H1 (cell line): ENCODE data around the gene PLSCR1. TPM values are rescaled to one million over a fixed set of nuclear protein-coding genes. Genes with fewer than 3 reads are reported as not detected.

Experiments used
- CTCF ChIA-PET: fragments of 300-600 bp; sonication (Branson Sonifier 250); formaldehyde crosslinking; loops from one replicate; lab custom pipeline; 2021; ENCODE audit not compliant: partially characterized antibody; lab: Charles Lee
- POLR2A ChIA-PET: fragments of 300-600 bp; sonication (Branson Sonifier 250); formaldehyde crosslinking; loops from one replicate; lab custom pipeline; 2021; ENCODE audit warnings: inconsistent platforms; ENCODE audit not compliant: partially characterized antibody; lab: Charles Lee
- DNase-seq, 2 experiments: peaks; one replicate each; pipeline versions ENCODE4 v3.0.0 to v3.0.0-alpha.2; 2010 to 2022; ENCODE audit warnings: low spot score in 2 of 2, low read depth in 1 of 2, mixed read lengths in 1 of 2
- FAIRE-seq: peaks from 2 replicates; lab custom pipeline; 2011; peaks lifted over from hg19 to GRCh38; lab: Jason Lieb, UNC
- H2AFZ ChIP-seq: 2 replicates; pipeline ENCODE4 v1.8.1; 2012; ENCODE audit warnings: low read length, inconsistent platforms
- H2AK5ac ChIP-seq: 2 replicates; pipeline ENCODE4 v1.6.1; 2013; ENCODE audit warnings: low read depth, low read length
- H2BK120ac ChIP-seq: replicated peaks from 2 replicates; pipeline ENCODE3; 2013; ENCODE audit warnings: low read depth, low read length, inconsistent platforms
- H2BK12ac ChIP-seq: 2 replicates; pipeline ENCODE4 v1.6.1; 2013; ENCODE audit warnings: low read depth, low read length
- H2BK15ac ChIP-seq: 2 replicates; pipeline ENCODE4 v1.6.1; 2013; ENCODE audit warnings: low read length
- H2BK20ac ChIP-seq: 2 replicates; pipeline ENCODE4 v1.6.1; 2013; ENCODE audit warnings: low read length
- H2BK5ac ChIP-seq: 2 replicates; pipeline ENCODE4 v1.6.1; 2013; ENCODE audit warnings: low read depth, low read length
- H3K14ac ChIP-seq: 2 replicates; pipeline ENCODE4 v1.6.1; 2013; ENCODE audit warnings: inconsistent platforms; ENCODE audit not compliant: insufficient read length
- H3K18ac ChIP-seq: 2 replicates; pipeline ENCODE4 v1.6.1; 2013; ENCODE audit warnings: low read length; ENCODE audit errors: extremely low read depth
- H3K23ac ChIP-seq: 2 replicates; pipeline ENCODE4 v1.6.1; 2013; ENCODE audit warnings: inconsistent platforms; ENCODE audit not compliant: insufficient read length
- H3K23me2 ChIP-seq: 2 replicates; pipeline ENCODE4 v1.6.1; 2013; ENCODE audit warnings: low read depth, low read length
- H3K27ac ChIP-seq: 2 replicates; pipeline ENCODE4 v1.6.1; 2011; ENCODE audit warnings: low read depth, low read length, inconsistent platforms
- H3K27me3 ChIP-seq, 4 experiments: replicated peaks in 1 of 4; 1 replicate in 1 of 4; 2 replicates in 3 of 4; pipeline versions ENCODE4 v1.6.1 to v1.8.1; 2011 to 2013; ENCODE audit warnings: low read length in 3 of 4, mild to moderate bottlenecking in 3 of 4, inconsistent platforms in 2 of 4, mixed read lengths in 2 of 4, moderate library complexity in 1 of 4; ENCODE audit not compliant: control insufficient read depth in 3 of 4, insufficient read depth in 3 of 4; ENCODE audit errors: extremely low read depth in 1 of 4
- H3K36me3 ChIP-seq, 4 experiments: 2 replicates each; pipeline versions ENCODE4 v1.6.1 to v1.8.1; 2011 to 2013; ENCODE audit warnings: mild to moderate bottlenecking in 4 of 4, low read length in 3 of 4, moderate library complexity in 2 of 4, control low read depth in 1 of 4, inconsistent platforms in 1 of 4; ENCODE audit not compliant: insufficient read depth in 4 of 4, control insufficient read depth in 2 of 4
- H3K4ac ChIP-seq: replicated peaks from 2 replicates; pipeline ENCODE3; 2013; ENCODE audit warnings: low read length, low read depth, mixed read lengths, inconsistent platforms; ENCODE audit not compliant: insufficient read length
- H3K4me1 ChIP-seq, 4 experiments: replicated peaks in 1 of 4; 1 replicate in 1 of 4; 2 replicates in 3 of 4; pipeline versions ENCODE4 v1.6.1 to v1.8.1; 2011 to 2013; ENCODE audit warnings: low read length in 3 of 4, inconsistent platforms in 2 of 4, mixed read lengths in 1 of 4; ENCODE audit not compliant: insufficient read depth in 4 of 4, control insufficient read depth in 3 of 4
- H3K4me2 ChIP-seq, 2 experiments: 2 replicates each; pipeline versions ENCODE4 v1.6.1 to v1.8.1; 2011 to 2013; ENCODE audit warnings: low read depth in 2 of 2, low read length in 2 of 2, control low read depth in 1 of 2, inconsistent platforms in 1 of 2, mild to moderate bottlenecking in 1 of 2; ENCODE audit not compliant: insufficient read depth in 1 of 2
- H3K4me3 ChIP-seq, 4 experiments: fragments of 200-600, 300-600 bp in 1 of 4; sonication (generic), shearing (Covaris generic), sonication (Bioruptor Twin) in 1 of 4; 2 replicates each; pipeline versions ENCODE4 v1.5.1 to v1.8.1; 2011 to 2016; ENCODE audit warnings: low read length in 4 of 4, low read depth in 3 of 4, control low read depth in 2 of 4, inconsistent platforms in 2 of 4, mild to moderate bottlenecking in 2 of 4, mixed read lengths in 1 of 4, moderate library complexity in 1 of 4; ENCODE audit not compliant: insufficient read depth in 2 of 4; ENCODE audit errors: extremely low read depth in 1 of 4
- H3K56ac ChIP-seq: replicated peaks from 2 replicates; pipeline ENCODE3; 2013; ENCODE audit warnings: low read depth, mild to moderate bottlenecking, mixed read lengths, low read length, inconsistent platforms; ENCODE audit not compliant: insufficient read length
- H3K79me1 ChIP-seq: 2 replicates; pipeline ENCODE4 v1.6.1; 2013; ENCODE audit warnings: low read depth, low read length, control low read depth
- H3K79me2 ChIP-seq, 2 experiments: 2 replicates each; pipeline versions ENCODE4 v1.6.1 to v1.8.1; 2012 to 2013; ENCODE audit warnings: low read length in 2 of 2, mild to moderate bottlenecking in 2 of 2, inconsistent platforms in 1 of 2; ENCODE audit not compliant: insufficient read depth in 2 of 2, control insufficient read depth in 1 of 2
- H3K9ac ChIP-seq, 4 experiments: replicated peaks in 1 of 4; 1 replicate in 1 of 4; 2 replicates in 3 of 4; pipeline versions ENCODE4 v1.6.1 to v1.8.1; 2011 to 2013; ENCODE audit warnings: low read depth in 3 of 4, low read length in 3 of 4, control low read depth in 2 of 4, mild to moderate bottlenecking in 2 of 4, moderate library complexity in 2 of 4, inconsistent platforms in 1 of 4; ENCODE audit errors: extremely low read depth in 1 of 4
- H3K9me3 ChIP-seq, 2 experiments: 2 replicates each; pipeline versions ENCODE4 v1.6.1 to v1.8.1; 2012 to 2013; ENCODE audit warnings: mild to moderate bottlenecking in 2 of 2, moderate library complexity in 2 of 2, control low read depth in 1 of 2, inconsistent platforms in 1 of 2, low read depth in 1 of 2, low read length in 1 of 2, mixed read lengths in 1 of 2; ENCODE audit not compliant: insufficient read depth in 2 of 2
- H4K20me1 ChIP-seq, 2 experiments: replicated peaks in 1 of 2; 2 replicates each; pipeline versions ENCODE3 to v1.8.1; 2011 to 2013; ENCODE audit warnings: inconsistent platforms in 2 of 2, low read length in 2 of 2, mild to moderate bottlenecking in 1 of 2; ENCODE audit not compliant: insufficient read depth in 2 of 2, control insufficient read depth in 1 of 2
- H4K5ac ChIP-seq: 2 replicates; pipeline ENCODE4 v1.6.1; 2013; ENCODE audit warnings: low read length, low read depth, mixed read lengths, inconsistent platforms; ENCODE audit not compliant: insufficient read length
- H4K8ac ChIP-seq: 2 replicates; pipeline ENCODE4 v1.8.0; 2013; ENCODE audit warnings: mild to moderate bottlenecking, moderate library complexity, low read length, inconsistent platforms; ENCODE audit not compliant: insufficient read depth; ENCODE audit errors: extremely low read depth
- H4K91ac ChIP-seq: replicated peaks from 2 replicates; pipeline ENCODE3; 2013; ENCODE audit warnings: low read length, mixed read lengths, inconsistent platforms; ENCODE audit not compliant: insufficient read length
- ATF2 ChIP-seq: IDR thresholded peaks from 2 replicates; pipeline ENCODE4 v1.6.1; 2012; ENCODE audit warnings: low read length, inconsistent platforms
- ATF3 ChIP-seq: IDR thresholded peaks from 2 replicates; pipeline ENCODE4 v1.6.1; 2011; ENCODE audit warnings: low read depth, mild to moderate bottlenecking, low read length; ENCODE audit not compliant: insufficient read depth
- BCL11A ChIP-seq, 2 experiments: IDR thresholded peaks; one replicate each; pipeline ENCODE4 v1.6.1; 2011; ENCODE audit warnings: low read depth in 2 of 2, low read length in 2 of 2, mild to moderate bottlenecking in 2 of 2
- CHD2 ChIP-seq: IDR thresholded peaks from 2 replicates; pipeline ENCODE4 v1.6.1; 2012; ENCODE audit warnings: low read length, improper control_type of control experiment
- CREB1 ChIP-seq: IDR thresholded peaks from 2 replicates; pipeline ENCODE4 v1.6.1; 2012; ENCODE audit warnings: inconsistent platforms
- EGR1 ChIP-seq: IDR thresholded peaks from 2 replicates; pipeline ENCODE4 v1.6.1; 2011; ENCODE audit warnings: low read depth, low read length, borderline replicate concordance
- FOSL1 ChIP-seq: IDR thresholded peaks from 2 replicates; pipeline ENCODE4 v1.6.1; 2011; ENCODE audit warnings: mild to moderate bottlenecking, low read depth, low read length, moderate library complexity; ENCODE audit not compliant: insufficient read depth
- NRF1 ChIP-seq: IDR thresholded peaks from 2 replicates; pipeline ENCODE4 v1.6.1; 2011; ENCODE audit warnings: mild to moderate bottlenecking, low read depth, low read length, improper control_type of control experiment
- RXRA ChIP-seq: IDR thresholded peaks from 2 replicates; pipeline ENCODE4 v1.6.1; 2011; ENCODE audit warnings: low read depth, mild to moderate bottlenecking, low read length, moderate library complexity; ENCODE audit not compliant: insufficient read depth
- TCF12 ChIP-seq: IDR thresholded peaks from 2 replicates; pipeline ENCODE4 v1.6.1; 2011; ENCODE audit warnings: low read depth, mild to moderate bottlenecking, low read length
- USF2 ChIP-seq: IDR thresholded peaks from 2 replicates; pipeline ENCODE4 v1.6.1; 2011; ENCODE audit warnings: low read length, improper control_type of control experiment
- WGBS, 2 experiments: shearing (Covaris generic) in 1 of 2; methylation state at CpG; one replicate each; pipeline versions ENCODE4 v1.1.6 to v1.1.7; 2013 to 2015; ENCODE audit warnings: low lambda C conversion rate in 2 of 2, mixed read lengths in 2 of 2, inconsistent platforms in 1 of 2, low coverage in 1 of 2, missing lambda C conversion rate in 1 of 2; ENCODE audit not compliant: insufficient replicate concordance in 2 of 2, insufficient coverage in 1 of 2, insufficient read length in 1 of 2; ENCODE audit errors: extremely low coverage in 1 of 2, missing lambda C conversion rate in 1 of 2; 5-methylcytosine and 5-hydroxymethylcytosine counted together
- polyA plus RNA-seq, 7 experiments: library from polyadenylated mRNA; depleted of rRNA in 3 of 7; stranded (reverse) in 5 of 7; unstranded in 2 of 7; fragments of >200 nt in 5 of 7; fragments of 200-250 nt in 2 of 7; gene quantifications; 1 replicate in 5 of 7; 2 replicates in 1 of 7; 4 replicates in 1 of 7; pipeline versions ENCODE4 v1.2.1 to v1.2.3, GENCODE V29; 2011 to 2013; ENCODE audit warnings: missing spikeins in 2 of 7, mixed read lengths in 2 of 7
- total RNA-seq: library from RNA; stranded (reverse); fragmentation: NEBNext Ultra II Directional; extraction: Animal tissue kit (Norgen Biotek cat#: 25700); gene quantifications from 2 replicates; pipeline ENCODE4 v1.2.1, GENCODE V29; 2021

The PLSCR1 gene
- total and polyA plus RNA-seq, 2 of the 8 experiments (the other 6 are each of a cell fraction or from before 2014, with no cell fraction given) = 32.2 to 48.5 TPM

GRCh38 chr3:146471012-146471411, 73.4 kb downstream of the PLSCR1 start:
- ChIA-PET POLR2A (no interaction called here), CTCF (no interaction called here)
- no peaks in the 10 kb centered on the region for H3K9me3 ChIP-seq
- H3K9ac ChIP-seq = no peak overlapping the region
- H3K4me3 ChIP-seq = no peak overlapping the region
- peak overlapping the region in 1 of 2 experiments; percentile 88; a peak in 1 of 4 replicates for H3K4me2 ChIP-seq
- H4K5ac ChIP-seq = no peak overlapping the region
- H2AK5ac ChIP-seq = no peak overlapping the region
- H2BK5ac ChIP-seq = no peak overlapping the region
- H2AFZ ChIP-seq = no peak overlapping the region
- no peak overlapping the region for H3K27ac ChIP-seq
- no peak overlapping the region for H3K18ac ChIP-seq
- 94% methylated on average over 1 of the region's 1 CpG; no CpG with 5 or more reads in 1 of the 2 experiments for WGBS, 2 experiments
- H3K79me1 ChIP-seq = no peaks in the 10 kb centered on the region
- FAIRE-seq (no peak), DNase-seq (no peak)
- H2BK20ac ChIP-seq = no peak overlapping the region
- peaks cover 0 to 3% (median 0%) of the 10 kb centered on the region in 4 experiments; a peak in 1 of 7 replicates for H3K4me1 ChIP-seq
- H3K79me2 ChIP-seq = no peaks in the 10 kb centered on the region
- no peak overlapping the region for H4K8ac ChIP-seq
- H4K91ac ChIP-seq = no peak overlapping the region
- H2BK15ac ChIP-seq = no peak overlapping the region
- H2BK12ac ChIP-seq = no peak overlapping the region
- no peaks in the 10 kb centered on the region for H3K27me3 ChIP-seq
- H3K4ac ChIP-seq = no peak overlapping the region
- no peak overlapping the region for H3K56ac ChIP-seq
- no peak overlapping the region for H2BK120ac ChIP-seq
- no peaks in the 10 kb centered on the region for H3K23me2 ChIP-seq
- no peaks in the 10 kb centered on the region for H3K36me3 ChIP-seq
- H3K14ac ChIP-seq = no peak overlapping the region
- H4K20me1 ChIP-seq = no peaks in the 10 kb centered on the region
- no peak overlapping the region for H3K23ac ChIP-seq
- no peak for TF ChIP-seq CREB1
- TF ChIP-seq BCL11A (IDR thresholded peaks at IDR 0.05; ENCODE audit: low read depth in 2 of 2, low read length in 2 of 2) = no peak
- TF ChIP-seq CHD2 = no peak
- no peak for TF ChIP-seq ATF2
- TF ChIP-seq TCF12 = no peak
- no peak for TF ChIP-seq FOSL1
- TF ChIP-seq USF2 = no peak
- TF ChIP-seq NRF1 = no peak
- no peak for TF ChIP-seq ATF3
- TF ChIP-seq RXRA = no peak
- TF ChIP-seq EGR1 = no peak
